ENCODE measurements around the gene SHC1.

DNA sequence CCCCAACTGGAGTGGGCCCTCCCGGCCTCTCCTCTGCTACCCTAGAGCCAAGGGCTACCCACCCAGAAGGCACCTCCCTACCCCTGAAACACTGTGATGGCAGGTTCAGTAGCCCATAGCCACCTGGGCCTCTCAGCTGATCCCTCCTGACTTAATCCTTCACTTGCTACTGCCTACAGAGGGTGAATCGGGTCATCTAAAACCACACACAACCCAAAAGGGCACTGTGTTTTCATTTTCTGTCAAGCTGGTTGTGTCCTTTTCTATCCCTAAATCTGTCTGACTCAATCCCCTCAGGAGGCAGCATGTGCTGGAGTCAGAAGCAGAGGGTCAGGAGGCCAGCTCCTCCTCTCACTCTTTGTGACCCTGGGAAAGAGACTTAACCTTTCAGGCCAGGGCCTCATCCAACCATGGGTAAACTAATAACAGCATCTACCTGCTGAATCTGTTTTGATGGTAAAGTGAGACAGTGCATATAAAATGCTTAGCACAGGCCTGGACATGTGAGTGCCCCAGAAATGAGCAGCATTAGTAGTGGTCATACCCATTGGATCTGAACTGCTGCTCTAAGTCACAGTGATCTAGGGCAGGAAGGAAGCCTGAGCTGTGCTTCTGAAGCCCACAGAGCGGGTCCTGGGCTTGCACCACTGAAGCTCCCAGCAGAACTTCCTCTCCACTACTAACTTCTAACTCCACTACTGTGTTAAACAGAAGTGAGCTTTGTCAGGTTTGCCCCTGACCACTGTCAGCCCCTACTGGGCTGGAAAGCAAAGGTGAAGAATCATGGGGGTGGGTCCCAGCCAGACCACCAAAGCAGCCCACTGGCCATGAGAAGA is 45.0 kb downstream of the SHC1 start:
- no peak for TF ChIP-seq EZH2 (IDR thresholded peaks at IDR 0.05)
- no peak for TF ChIP-seq POLR2AphosphoS5 (IDR thresholded peaks at IDR 0.05; ENCODE audit: borderline replicate concordance, low read depth, low read length)

Data from SK-N-MC (cell line).